Stimulated activated CD4-positive, alpha-beta T cell treated with anti-CD3 and anti-CD28 coated beads, TNF-alpha, amount 100 ng/mL, for 4 hours (primary cell): ENCODE results near the gene CD6.
A peak's percentile ranks its signal among the peaks of the same experiment; 100 is the strongest.
"Not testable (repeated sequence)": the region's sequence is repeated elsewhere in the genome, so short reads cannot be mapped to it uniquely, and the experiment has no call there.

Experiments used
- DNase-seq, 3 experiments: peaks; one replicate each; pipeline ENCODE4 v3.0.0-alpha.2; 2020; ENCODE audit warnings: low read depth in 3 of 3

CD6 gene

DNA sequence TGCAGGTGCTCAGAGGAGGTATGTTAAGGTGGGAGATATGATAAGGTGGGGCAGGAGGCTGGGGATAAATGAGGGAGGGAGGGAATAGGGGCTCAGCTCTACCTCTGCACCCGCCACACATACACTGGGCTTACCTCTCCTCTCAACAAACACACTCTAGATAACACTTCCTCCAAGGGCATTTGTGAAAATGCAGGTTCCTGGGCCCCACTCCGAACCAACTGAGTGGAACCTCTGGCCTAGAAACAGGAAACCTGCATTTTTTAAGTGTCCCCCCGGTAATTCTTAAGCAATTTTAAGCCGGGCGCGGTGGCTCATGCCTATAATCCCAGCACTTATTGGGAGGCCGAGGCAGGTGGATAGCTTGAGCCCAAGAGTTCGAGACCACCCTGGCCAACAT, 84.3 kb downstream of the CD6 start:
- DNase-seq = no peak

DNA sequence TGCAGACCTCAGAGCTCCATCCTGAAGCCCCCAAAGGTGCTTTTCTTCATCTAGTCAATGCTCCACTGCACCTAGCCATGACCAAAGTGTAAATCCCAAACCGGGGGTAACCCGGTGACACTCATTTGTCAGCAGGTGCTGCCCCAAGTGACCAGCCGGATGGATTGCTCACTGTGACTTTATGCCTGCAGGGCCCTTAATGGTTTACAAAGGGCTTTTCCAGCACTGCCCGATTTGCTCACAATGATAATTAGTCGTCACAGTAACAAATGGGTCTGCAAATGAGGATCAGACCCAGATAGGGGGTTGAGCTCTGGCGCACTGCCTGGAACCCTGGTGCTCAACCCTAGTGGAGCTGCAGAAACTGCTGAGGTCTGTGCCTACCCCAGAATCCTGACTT, 85.1 kb downstream of the CD6 start:
- DNase-seq = no peak

DNA sequence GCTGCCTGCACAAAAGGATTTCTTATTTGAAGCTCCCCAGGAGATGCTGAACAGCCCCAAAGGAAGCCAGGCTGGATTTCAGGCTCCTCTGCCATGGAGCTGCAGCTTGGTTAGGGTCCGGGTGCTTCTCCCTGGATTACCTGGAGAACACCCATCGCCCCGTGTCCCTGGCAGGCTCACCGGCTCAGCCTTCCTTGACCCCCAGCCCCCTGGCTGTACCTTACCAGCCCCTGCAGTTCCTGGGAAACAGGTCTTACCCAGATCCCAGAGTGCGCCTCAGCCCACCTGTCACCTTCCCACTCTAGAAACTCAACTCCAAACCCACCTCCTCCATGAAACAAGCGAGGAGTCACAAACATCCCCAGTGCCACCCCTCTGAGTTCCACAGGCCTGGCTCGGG, 85.5 kb downstream of the CD6 start:
- no peak for DNase-seq

GRCh38 chr11:61057615-61058014, 86.1 kb downstream of the CD6 start:
- DNase-seq = no peak

- DNase-seq = no peak
Measured at GRCh38 chr11:61058583-61059259, 87.2 kb downstream of the CD6 start.

DNA sequence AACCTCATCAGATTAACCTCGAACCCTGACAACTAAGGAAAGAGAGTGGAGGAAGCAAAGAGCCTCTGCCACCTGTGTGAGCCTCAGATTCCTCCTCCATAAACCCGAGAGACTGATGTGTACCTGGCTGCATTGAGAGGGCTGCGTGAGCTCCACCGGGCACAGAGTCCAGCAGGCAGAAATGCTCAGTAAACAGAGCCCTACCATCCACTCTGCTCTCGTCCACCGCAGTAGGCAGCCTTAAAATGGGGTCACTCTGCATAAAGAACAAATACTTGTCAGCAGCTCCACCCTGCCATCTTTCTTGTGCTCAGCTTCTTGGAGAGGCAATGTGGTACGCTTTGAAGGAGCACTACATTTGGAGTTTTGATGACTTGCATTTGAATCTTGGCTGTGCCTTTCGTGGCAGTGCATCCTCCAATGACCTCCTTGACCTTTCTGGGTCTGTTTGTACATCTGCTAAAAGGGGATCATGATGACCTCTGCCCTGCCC, 87.8 kb downstream of the CD6 start:
- DNase-seq = no peak

DNA sequence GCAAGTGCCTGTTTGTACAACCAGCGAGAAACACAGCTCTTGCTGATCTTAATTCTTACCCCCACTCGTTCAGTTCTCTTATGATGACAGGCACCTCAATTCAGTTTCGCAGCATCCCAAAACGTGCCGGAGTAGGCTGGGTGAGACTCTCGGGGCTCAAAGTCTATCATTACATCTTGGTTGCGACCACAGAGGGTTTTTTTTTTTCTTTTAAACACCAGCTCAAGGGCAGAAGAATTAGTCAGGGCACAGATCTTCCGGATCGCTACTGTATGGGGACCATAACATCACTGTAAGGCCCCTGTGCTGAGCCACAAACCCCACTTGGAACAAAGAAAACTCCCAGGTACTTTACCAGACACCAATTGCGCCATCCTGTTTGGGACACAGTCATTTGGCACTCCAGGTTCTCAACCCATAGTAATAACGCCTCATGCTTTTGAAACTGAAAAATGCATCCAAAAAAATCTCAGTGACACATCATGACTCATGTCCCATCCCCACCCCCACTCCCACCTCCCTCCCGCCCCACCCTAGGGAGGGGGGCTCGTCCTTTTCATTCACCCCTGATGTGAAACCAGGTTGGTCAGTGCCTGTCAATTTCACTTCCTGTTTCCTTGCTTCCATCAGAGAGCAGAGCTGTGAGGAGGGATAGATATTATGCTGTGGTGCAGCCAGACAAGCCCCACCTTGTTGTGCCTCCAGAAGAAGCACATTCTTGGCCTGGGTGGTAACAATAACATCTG, 89.8 kb downstream of the CD6 start:
- DNase-seq = peak; percentile 59 to 67 (median 67)

DNA sequence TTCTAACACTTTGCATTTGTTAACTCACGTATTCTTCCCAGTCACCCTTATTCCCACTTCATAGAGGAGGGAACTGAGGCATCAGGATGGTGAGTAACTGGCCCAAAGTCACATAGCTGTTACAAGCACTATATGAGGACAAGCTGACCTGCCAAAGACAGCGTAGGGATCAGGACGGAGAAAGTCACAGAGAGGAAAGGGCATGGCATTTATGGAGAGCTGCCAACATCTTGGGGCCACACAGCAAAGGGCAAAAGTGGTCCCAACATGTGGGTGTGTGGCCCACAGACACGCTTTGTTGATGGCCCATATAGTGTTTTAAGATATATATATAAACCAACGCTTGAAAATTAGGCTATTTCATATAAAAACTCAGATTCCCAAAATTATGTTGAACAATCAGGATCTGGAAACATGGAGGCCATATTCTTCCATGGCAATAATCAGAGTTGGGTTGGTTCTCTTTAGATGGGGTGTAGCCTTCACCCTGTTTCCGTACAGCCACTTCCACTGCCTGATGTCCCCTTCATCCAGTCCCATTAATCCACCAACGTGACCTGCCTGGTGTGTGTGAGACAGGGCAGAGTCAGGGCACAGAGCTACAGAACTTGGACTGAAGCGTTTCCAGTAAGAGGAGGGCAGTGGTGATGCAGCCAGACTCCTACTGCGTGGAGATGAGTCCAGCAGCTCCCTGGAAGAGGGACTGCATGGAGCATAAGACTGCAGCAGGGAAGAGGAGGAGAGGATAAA, 90.9 kb downstream of the CD6 start:
- DNase-seq = no peak

DNA sequence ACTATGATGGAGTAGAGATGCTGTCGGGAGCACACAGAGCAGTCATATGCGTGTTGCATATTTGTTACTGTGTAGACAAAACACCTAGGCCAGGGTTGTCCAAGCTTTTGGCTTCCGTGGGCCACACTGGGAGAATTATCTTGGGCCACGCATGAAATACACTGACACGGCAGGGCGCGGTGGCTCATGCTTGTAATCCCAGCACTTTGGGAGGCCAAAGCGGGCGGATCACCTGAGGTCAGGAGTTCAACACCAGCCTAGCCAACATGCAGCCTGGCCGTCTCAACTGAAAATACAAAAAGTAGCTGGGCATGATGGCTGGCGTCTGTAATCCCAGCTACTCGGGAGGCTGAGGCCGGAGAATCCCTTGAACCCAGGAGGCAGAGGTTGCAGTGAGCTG, 93.8 kb downstream of the CD6 start:
- DNase-seq = not testable (repeated sequence)

DNA sequence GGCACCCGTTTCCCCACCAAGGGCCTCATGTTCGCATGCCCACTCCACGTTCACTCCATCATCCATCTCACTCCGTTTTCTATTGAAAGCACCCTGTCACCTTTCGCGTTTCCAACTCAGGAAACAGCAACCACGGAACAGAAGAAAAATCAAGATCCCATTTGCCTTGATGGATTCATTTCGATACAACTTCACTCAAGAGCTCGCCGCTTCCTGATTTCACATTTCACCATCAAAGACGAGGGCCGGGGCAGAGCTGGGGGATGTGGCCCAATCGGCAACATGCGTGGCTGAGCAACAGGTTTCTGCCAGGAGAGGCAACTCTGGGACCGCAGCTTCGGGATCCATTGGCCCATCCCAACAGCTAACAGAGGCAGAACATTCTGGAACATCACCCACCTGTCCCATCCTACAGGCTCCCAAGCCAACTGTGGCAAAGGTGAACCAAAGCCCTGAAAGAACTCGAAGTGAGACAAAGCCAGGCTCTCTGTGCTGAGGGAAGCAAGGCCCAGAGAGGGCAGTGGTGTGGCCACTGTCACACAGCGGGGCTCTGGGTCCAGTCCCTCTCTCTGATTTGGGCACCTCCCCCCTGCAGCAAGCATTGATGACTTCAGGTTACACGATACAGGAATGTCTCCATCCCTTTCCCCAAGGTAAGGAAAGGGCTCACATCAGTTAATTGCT, 94.6 kb downstream of the CD6 start:
- no peak for DNase-seq

- no peak for DNase-seq
Measured at GRCh38 chr11:61066645-61067044, 95.2 kb downstream of the CD6 start.

DNA sequence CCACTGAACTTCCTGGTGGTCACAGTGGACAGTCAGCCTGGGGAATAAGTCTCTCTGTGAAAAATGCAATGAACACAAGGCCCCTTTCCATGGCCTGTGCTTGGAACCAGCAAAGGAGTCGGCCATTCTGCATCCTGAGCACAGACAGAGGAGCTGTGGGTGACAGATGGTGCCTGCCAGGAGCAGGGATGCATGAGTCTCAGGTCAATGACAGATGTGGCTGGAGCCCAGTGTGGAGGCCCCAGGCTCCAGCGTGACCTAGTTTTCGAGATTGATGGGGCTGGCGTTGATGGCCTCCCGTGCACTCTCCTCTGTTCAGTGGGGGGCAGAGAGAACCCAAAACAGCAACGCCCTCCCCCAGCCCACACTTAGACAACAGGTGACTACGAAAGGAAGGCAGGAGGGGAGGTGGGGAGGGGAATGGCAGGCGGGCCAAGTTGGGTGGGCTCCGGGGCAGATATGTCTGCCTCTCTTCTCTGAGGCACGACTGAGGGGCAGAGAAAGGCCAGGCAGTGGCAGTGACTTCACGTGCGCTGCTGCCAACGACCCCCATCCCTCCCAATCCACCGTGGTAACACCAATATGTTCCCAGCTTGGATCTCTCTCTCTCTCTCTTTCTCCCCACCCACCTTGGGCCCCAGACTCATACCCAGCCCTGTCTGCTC, 96.4 kb downstream of the CD6 start:
- no peak for DNase-seq

DNA sequence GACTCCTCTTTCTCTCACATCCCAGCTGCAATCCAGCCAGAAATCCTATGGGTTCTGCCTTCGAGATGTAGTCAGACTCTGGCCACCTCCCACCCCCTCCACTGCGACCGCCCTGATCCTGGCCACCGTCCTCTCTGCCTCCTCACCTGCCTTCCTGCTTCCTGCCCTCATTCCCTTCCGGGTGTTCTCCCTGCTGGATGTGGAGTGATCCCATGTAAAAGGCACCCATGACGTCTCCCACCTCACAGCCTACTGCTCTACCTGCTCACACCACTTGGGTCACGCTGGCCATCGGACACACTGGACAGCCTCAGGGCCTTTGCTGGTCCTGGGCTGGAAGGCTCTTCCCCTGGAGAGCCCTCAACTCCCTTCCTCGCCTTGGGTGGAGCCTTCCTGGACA, 97.1 kb downstream of the CD6 start:
- no peak for DNase-seq

DNA sequence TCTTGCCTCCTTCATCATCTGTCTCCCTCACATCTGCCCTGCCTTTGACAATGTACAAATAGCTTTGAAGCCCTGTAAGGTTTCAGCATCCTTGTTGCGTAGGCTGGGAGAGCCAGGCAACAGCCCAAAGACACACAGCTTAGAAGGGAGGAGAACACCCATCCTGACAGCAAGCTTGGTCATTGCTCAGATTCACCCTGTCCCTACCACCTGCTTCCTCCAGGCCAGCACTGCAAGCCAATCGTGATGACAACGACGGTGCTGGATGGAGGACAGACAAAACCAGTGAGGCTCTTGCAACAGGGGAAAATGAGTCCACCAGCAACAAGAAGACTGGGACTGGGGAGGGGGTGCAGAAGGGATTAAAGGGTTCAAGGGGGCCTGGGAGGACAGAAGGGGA, 97.9 kb downstream of the CD6 start:
- no peak for DNase-seq
